Epithelial cell of esophagus (primary cell): ENCODE measurements around the gene NQO2.

Source experiments
- DNase-seq: peaks from one replicate; pipeline ENCODE4 v3.0.0; 2010; ENCODE audit warnings: low read depth
- H3K4me3 ChIP-seq: 2 replicates; pipeline ENCODE4 v1.5.1; 2011; ENCODE audit warnings: mild to moderate bottlenecking, low read length, control low read depth
- TF ChIP-seq, protein P1 (sequence below): IDR thresholded peaks from 2 replicates; pipeline ENCODE4 v1.5.1; 2011; ENCODE audit warnings: low read depth, mild to moderate bottlenecking, low read length, control low read depth, inconsistent platforms; ENCODE audit not compliant: insufficient read depth; ENCODE audit errors: missing control alignments

The NQO2 gene, protein sequence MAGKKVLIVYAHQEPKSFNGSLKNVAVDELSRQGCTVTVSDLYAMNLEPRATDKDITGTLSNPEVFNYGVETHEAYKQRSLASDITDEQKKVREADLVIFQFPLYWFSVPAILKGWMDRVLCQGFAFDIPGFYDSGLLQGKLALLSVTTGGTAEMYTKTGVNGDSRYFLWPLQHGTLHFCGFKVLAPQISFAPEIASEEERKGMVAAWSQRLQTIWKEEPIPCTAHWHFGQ

DNA sequence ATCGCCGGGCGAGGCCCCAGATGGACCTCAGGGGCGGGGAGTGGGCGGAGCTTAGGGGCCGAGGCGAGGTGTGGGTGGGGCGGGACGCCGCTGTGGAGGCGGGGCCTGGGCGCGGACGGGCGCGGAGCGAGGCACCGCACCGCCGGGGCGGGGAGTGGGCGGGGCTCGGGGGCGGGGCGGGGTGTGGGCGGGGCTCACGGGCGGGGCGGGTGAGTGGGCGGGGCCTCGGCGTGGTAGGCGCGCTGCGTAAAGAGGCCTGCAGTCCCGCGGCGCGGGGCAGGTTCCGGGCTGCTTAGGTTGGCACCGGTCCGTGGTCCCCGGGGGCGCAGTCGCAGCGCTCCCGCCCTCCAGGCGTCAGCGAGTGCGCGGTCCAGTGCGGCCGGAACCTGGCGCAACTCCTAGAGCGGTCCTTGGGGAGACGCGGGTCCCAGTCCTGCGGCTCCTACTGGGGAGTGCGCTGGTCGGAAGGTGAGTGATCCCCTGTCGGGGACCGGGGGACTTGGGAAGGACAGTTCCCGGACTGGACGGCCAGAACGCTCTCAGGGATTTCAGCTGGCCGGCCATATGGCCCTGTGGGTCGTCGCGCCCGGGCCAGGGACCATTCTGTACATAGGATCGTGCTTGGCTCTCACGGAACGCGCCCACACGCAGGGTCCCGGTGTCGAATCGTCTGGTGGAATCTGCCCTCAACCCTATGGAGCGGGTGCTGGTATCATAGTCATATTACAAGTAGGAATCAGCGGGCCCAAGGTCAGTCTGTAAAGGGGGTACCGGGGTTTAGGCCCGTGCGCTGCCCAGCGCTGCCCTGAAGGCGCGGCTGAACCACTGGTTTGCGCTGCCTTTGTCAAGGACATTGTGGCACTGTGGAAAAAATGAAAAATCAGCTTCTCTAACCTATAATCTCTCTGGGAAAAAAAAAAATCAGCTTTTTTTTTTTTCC lies at the start of gene NQO2:
NQO2 (plus strand) TSS at position 277 of the 940 bp plus-strand sequence. CDS start 6,659 bp downstream, outside the sequence.
- TF ChIP-seq, protein P1, sequence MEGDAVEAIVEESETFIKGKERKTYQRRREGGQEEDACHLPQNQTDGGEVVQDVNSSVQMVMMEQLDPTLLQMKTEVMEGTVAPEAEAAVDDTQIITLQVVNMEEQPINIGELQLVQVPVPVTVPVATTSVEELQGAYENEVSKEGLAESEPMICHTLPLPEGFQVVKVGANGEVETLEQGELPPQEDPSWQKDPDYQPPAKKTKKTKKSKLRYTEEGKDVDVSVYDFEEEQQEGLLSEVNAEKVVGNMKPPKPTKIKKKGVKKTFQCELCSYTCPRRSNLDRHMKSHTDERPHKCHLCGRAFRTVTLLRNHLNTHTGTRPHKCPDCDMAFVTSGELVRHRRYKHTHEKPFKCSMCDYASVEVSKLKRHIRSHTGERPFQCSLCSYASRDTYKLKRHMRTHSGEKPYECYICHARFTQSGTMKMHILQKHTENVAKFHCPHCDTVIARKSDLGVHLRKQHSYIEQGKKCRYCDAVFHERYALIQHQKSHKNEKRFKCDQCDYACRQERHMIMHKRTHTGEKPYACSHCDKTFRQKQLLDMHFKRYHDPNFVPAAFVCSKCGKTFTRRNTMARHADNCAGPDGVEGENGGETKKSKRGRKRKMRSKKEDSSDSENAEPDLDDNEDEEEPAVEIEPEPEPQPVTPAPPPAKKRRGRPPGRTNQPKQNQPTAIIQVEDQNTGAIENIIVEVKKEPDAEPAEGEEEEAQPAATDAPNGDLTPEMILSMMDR = no peak
- peak within 1 kb of the TSS; percentile 86 for H3K4me3 ChIP-seq
- peak; percentile 88 for DNase-seq

DNA sequence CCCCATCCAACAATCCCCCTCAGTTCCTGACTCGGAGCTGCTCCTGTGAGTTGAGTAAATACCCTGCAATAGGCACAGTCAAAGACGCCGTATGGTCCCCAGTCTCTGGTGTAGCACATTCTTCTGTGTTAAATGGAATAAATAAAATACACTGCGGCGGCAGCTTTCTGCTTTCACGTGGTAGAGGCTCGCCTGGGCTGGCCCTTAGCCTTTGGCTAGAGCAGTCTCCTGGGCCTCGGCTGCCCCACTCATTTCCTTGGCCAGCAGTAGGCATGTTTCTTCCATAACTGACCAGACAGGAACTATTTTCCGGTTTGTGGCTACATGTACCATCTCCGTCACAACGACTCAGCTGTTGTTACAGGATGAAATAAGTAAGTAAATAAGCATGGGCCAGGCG lies 49.0 kb upstream of the NQO2 start:
- TF ChIP-seq, protein P1 = no peak
- peak; percentile 24 for DNase-seq
- no peak overlapping the region for H3K4me3 ChIP-seq

DNA sequence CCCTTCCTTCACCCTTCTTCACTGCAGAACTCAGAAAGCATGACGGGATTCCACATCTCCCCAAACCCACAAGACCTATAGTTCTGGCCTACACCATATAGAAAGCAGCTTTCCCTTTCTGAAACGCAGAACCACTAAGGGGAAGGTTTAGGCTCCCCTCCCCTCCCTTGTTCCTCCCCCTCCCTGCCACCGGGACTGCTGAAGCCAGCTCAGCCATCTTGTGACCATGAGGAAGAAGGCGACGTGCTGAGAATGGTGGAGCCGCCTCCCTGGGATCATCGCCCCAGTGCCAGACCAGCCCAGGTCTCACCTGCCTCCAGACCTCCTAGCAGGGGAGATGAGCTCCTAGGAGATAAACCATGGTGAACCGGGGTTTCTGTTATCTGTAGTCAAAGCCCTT lies 48.0 kb upstream of the NQO2 start:
- TF ChIP-seq, protein P1 = no peak
- H3K4me3 ChIP-seq = no peak overlapping the region
- no peak for DNase-seq

DNA sequence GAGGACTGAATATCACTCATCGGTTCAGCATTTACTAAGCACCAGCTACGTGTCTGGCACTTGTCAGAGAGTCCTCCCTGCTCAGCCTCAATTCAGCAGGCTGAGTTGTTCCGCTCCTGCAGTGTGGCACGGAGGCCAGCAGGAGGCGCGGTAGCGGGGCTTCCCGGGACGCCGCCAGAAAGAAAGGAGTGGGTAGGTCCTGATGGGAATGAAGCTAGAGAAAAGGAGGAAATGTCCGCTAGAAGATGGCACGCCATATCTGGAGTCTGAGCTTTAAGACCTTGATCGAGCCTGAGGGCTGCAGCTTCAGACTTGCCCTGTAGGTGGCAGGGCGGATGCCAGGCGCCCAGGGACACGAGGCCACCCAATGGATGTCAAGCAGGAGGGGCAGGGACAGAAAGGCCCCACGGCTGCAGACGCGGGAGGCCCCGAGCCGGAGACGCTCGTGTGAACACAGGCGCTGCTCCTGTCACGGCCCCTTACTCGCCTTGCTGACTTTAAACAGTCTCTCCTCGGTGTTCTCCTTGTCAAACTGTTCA lies 47.1 kb upstream of the NQO2 start:
- DNase-seq = peak; percentile 74
- peak overlapping the region; percentile 3 for H3K4me3 ChIP-seq
- TF ChIP-seq, protein P1 = peak; percentile 99

DNA sequence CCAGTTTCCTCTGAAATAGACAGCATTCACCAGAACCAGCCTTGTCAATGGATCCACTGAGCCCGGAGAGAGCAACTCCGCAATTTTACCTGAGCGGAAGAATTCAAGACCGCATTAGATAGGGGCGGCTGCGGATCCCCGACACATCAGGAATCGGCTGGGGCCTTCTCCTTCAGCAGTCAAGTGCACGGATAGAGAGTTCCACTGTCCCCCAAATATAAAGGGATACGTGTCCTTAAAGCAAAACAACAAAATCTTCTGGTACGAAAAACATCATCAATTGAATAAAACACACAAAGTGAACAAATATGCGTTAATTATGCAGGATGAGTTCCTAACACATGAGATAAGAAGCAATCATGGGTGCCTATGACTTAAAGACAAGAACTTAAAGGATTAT lies 46.6 kb upstream of the NQO2 start:
- DNase-seq = no peak
- TF ChIP-seq, protein P1 = no peak
- H3K4me3 ChIP-seq = no peak overlapping the region

DNA sequence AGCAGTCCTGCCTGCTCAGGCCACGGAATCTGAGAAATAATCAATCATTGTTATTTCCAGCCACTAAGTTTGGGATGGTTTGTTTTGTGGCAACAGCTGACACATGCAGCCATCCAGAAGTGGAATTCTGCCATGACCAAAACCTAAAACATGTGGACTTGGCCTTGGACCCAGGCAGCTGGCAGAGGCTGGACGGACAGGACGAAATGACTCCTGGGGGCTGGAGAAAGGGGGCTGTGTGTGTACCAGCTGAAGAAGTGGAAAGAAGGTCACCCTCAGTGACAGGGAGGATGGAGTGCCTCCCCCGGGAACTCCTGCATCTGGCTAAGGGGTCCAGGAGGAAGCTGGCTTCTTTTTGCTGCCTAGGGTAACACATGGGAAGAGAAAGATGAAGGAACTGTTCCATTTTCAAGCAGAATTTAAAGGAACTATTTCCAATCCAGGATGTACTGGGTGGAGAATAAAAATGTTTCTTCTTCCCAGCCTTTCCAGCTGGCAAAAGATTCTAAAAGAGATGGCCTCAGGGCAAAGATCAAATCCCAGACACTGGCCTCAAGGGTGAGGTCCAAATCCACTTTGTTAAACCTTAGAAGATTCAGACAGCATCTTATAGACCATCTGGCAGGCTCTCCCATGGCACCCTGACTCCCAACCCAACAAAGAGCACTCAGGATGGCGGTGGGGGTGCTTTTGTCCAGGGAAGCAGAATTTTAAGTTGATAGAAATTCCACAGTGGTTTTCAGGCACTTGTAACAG lies 42.6 kb upstream of the NQO2 start:
- DNase-seq = no peak
- no peak overlapping the region for H3K4me3 ChIP-seq
- TF ChIP-seq, protein P1 = no peak
